SK-N-MC (cell line): ENCODE results near the gene ETFA.

Source experiments
- DNase-seq: peaks from one replicate; pipeline ENCODE4 v3.0.0-alpha.2; 2011; ENCODE audit warnings: low read depth, low spot score
- H3K27ac ChIP-seq: fragments of 200-600 bp; sonication (generic); 2 replicates; pipeline ENCODE4 v1.5.1; 2016; ENCODE audit warnings: mixed run types
- H3K36me3 ChIP-seq: fragments of 200-600 bp; sonication (generic); 2 replicates; pipeline ENCODE4 v1.6.1; 2017; ENCODE audit warnings: antibody characterized with exemption, low read length, mixed read lengths; ENCODE audit not compliant: insufficient read depth
- H3K4me3 ChIP-seq: fragments of 200-600 bp; sonication (generic); 2 replicates; pipeline ENCODE4 v1.5.1; 2016
- H3K9ac ChIP-seq: fragments of 200-600 bp; sonication (generic); 2 replicates; pipeline ENCODE4 v1.8.0; 2017; ENCODE audit warnings: mixed run types, mixed read lengths; ENCODE audit not compliant: insufficient read length
- H3K9me3 ChIP-seq: fragments of 200-600 bp; sonication (generic); 2 replicates; pipeline ENCODE4 v1.6.1; 2017; ENCODE audit warnings: low read depth, mild to moderate bottlenecking, antibody characterized with exemption, low read length, moderate library complexity, mixed read lengths
- EZH2 ChIP-seq: fragments of 200-600 bp; sonication (generic); IDR thresholded peaks from one replicate; pipeline ENCODE4 v1.6.1; 2017; ENCODE audit warnings: antibody characterized with exemption
- FOXP2 ChIP-seq: optimal IDR thresholded peaks from 2 replicates; pipeline ENCODE3; 2011; ENCODE audit warnings: mild to moderate bottlenecking, moderate library complexity; ENCODE audit not compliant: insufficient read depth; ENCODE audit errors: extremely low read length, control extremely low read depth
- POLR2AphosphoS5 ChIP-seq: IDR thresholded peaks from 2 replicates; pipeline ENCODE4 v1.6.1; 2012; ENCODE audit warnings: mild to moderate bottlenecking, low read depth, low read length, borderline replicate concordance

ETFA gene

GRCh38 chr15:76347482-76348055, 36.3 kb upstream of the ETFA start:
- TF ChIP-seq FOXP2 = no peak
- TF ChIP-seq POLR2AphosphoS5 = no peak
- TF ChIP-seq EZH2 = no peak
- Histone ChIP-seq H3K9ac (no peak overlapping the region), H3K36me3 (no peaks in the 10 kb centered on the region), H3K4me3 (no peak overlapping the region), H3K9me3 (no peaks in the 10 kb centered on the region), H3K27ac (no peak overlapping the region)
- DNase-seq = no peak

DNA sequence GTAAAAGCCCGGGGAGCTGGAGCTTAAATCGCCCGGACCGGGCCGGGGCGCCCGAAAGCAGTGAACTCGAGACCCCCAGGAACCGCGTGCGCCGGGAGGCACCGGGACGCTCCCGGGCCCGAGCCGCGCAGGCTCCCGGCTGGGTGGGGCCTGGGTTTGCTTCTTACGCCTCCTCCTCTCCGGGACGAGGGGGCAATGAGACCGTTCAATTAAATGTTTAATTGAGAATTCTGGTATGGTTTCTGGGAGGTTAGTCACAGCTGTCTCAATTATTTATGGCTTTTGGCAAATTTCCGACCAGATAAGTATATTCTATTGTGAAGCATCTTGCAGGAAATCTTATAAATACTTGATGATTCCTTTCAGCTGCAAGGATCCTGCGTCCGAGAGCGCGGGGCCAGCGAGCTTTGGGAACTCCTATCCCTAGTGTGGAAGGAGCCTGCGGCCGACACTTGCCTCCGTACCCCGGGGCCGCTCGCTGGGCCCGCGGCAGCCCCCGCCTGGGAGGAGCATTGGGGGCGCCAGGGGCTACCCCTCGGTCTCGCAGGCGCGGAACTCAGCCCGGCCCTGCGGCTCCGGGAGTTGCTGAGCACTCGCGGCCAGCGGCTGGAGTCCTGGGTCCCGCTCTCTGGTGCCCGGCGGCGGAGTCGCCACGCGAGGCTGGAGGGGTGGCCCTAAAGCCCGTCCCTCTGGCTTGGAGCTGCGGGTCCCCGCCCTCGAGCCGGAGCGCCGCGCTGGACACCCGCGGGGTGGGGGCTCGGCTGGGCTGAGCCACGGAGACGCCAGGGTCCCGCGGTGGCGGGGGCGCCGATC, 35.6 kb upstream of the ETFA start:
- no peak for TF ChIP-seq FOXP2
- TF ChIP-seq POLR2AphosphoS5 = no peak
- TF ChIP-seq EZH2 = no peak
- Histone ChIP-seq H3K36me3 (peaks cover 2% of the 10 kb centered on the region; the same call in 1 of the 2 replicates), H3K27ac (no peak overlapping the region), H3K4me3 (no peak overlapping the region), H3K9me3 (no peaks in the 10 kb centered on the region), H3K9ac (no peak overlapping the region)
- DNase-seq = no peak

DNA sequence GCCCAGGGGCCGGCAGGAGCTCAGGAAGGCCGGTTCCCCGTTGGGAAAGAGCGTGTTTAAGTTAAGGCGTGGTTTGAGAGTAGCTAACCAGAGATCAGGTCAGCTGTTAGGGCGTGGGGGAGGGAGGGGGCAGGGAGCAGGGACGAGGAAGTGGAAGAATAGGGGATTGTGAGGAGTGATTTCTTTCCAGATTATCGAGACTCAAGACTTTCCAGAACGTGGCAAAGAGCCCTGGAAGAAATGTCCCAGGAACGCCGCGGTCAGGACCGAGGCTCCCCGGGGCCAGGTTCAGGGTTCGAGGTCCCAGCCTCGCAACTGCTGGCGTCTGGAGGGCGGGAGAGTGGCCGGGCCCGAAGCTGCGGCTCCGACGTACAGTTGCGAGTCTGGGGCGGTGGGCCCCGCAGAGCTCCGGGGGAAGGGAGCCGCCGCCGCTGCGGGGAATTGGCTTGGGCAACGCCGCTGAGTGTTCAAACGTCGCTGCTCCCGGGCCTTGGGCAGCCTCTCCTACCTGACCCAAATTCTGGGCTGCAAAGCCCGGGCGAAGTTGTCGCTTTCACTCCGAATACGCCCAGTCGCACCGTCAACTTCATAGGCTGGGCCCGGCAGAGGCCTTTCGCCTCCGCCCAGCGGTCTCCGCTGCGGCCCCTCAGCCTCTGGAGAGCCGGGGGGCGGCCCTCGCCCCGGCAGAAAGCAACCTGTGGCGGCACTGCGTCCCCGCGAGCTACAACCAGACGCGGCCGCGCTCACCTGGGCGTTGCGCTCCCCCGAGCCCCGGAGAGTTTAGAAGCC, 34.8 kb upstream of the ETFA start:
- TF ChIP-seq EZH2 = no peak
- no peak for TF ChIP-seq FOXP2
- no peak for TF ChIP-seq POLR2AphosphoS5
- DNase-seq = no peak
- Histone ChIP-seq H3K36me3 (peaks cover 7% of the 10 kb centered on the region; the same call in 1 of the 2 replicates), H3K9me3 (no peaks in the 10 kb centered on the region), H3K4me3 (no peak overlapping the region), H3K27ac (no peak overlapping the region), H3K9ac (no peak overlapping the region)

DNA sequence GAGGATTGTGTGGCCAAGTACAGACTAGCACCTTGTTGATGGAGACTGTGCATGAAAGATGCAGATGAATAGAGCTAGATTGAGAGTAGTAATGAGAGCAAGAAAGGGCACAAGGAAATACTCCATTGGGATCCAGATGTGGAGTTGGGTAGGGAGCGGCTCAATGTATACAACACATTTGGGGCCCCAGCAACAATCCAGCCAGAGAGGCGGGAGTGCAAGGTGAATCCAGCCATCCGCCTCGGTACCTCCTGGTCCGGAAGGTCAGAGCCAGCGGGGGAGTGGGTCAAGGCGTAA, 34.3 kb upstream of the ETFA start:
- no peak for TF ChIP-seq POLR2AphosphoS5
- no peak for TF ChIP-seq FOXP2
- TF ChIP-seq EZH2 = no peak
- Histone ChIP-seq H3K4me3 (no peak overlapping the region), H3K9ac (no peak overlapping the region), H3K36me3 (peaks cover 9% of the 10 kb centered on the region; the same call in 1 of the 2 replicates), H3K27ac (no peak overlapping the region), H3K9me3 (no peaks in the 10 kb centered on the region)
- DNase-seq = no peak

DNA sequence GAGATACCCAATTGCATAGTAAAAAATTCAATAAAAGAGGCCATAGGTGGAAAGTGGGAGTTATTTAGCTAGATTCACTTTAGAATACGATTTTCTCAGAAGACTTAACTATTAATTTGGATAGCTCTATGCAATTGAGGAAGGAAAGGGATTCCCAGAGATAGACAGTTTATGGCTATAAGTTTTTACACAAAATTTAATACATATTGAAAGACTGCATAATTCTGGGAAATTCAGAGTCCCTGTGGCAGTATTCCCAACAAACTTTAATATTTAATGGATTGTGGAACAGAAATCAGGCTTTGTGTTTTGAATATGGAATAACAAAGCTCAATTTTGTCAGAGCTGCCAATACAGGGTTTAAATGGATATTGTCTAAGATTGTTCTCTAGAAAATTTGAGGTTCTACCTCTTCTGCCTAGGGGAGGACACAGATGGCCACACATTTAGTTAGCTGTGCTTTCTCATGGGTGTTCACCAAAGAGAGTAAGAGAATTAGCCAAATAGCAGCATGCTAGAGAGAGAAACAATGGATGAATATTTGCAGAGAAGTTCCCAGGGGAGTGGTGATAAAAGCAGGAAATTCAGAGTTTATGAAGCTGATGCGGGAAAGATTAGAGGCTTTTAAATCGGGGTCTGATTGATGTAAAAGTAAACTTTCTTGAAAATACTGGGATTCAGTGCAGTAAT, 33.8 kb upstream of the ETFA start:
- H3K4me3 ChIP-seq = no peak overlapping the region
- H3K9me3 ChIP-seq = no peaks in the 10 kb centered on the region
- TF ChIP-seq FOXP2 (no peak), EZH2 (no peak), POLR2AphosphoS5 (no peak)
- no peak overlapping the region for H3K27ac ChIP-seq
- no peak for DNase-seq
- H3K36me3 ChIP-seq = peaks cover 11% of the 10 kb centered on the region; the same call in 1 of the 2 replicates
- no peak overlapping the region for H3K9ac ChIP-seq

DNA sequence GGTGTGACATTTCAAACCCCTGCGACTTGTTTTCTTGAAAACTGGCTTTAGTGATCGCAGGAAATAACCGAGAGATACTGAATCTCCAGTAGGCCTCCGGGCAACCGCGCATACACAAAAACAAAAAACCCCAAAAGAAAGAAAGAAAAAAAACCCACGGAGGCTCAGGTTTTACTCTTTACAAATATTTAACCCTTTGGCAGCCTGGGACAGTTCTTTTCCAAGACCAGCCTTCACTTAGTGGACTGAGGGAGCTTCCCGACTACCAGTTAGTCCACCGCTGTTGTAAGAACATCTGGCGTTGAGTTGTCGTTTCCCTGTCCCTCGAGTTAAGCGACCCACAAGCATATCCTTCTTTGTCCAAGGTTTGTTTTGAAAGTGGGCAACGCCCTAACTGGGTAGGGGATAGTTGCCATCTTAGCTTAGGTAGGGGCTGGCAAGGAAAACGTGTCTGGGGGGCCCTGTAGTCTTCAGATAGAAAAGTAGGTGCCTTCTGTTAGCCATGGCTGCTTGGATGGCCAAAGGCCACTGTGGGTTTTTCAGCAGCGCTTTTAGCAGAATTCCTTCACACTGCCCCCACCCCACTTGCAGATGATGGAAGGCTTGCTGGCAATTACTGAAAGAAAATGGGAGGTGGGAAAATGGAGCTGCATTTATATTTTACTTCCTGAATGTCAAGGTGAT, 32.2 kb upstream of the ETFA start:
- H3K27ac ChIP-seq = no peak overlapping the region
- peaks cover 11% of the 10 kb centered on the region; the same call in 1 of the 2 replicates for H3K36me3 ChIP-seq
- H3K9ac ChIP-seq = no peak overlapping the region
- TF ChIP-seq FOXP2 (no peak), EZH2 (no peak), POLR2AphosphoS5 (no peak)
- H3K9me3 ChIP-seq = no peaks in the 10 kb centered on the region
- no peak overlapping the region for H3K4me3 ChIP-seq
- no peak for DNase-seq

- no peaks in the 10 kb centered on the region for H3K9me3 ChIP-seq
- TF ChIP-seq EZH2 (no peak), POLR2AphosphoS5 (no peak), FOXP2 (no peak)
- no peak for DNase-seq
- no peak overlapping the region for H3K4me3 ChIP-seq
- no peak overlapping the region for H3K27ac ChIP-seq
- H3K9ac ChIP-seq = no peak overlapping the region
- H3K36me3 ChIP-seq = peaks cover 11% of the 10 kb centered on the region; the same call in 1 of the 2 replicates
Observed at GRCh38 chr15:76342382-76343201, 31.3 kb upstream of the ETFA start.
